DMS153 treated with DMSO at 0.1 percent for 48 hours (cell line): ENCODE results near the gene TP53.

Experiments
- DNase-seq: peaks from one replicate; lab custom pipeline; 2025; ENCODE audit not compliant: unreplicated experiment; lab: John Stamatoyannopoulos, UW

The TP53 gene

GRCh38 chr17:7707446-7707845, 20.2 kb upstream of the TP53 start:
- DNase-seq: no peak

- DNase-seq: no peak
Measured at GRCh38 chr17:7706631-7707354, 19.5 kb upstream of the TP53 start.

GRCh38 chr17:7705269-7706255, 18.3 kb upstream of the TP53 start:
- DNase-seq: no peak

- DNase-seq: no peak
Measured at GRCh38 chr17:7704601-7705268, 17.4 kb upstream of the TP53 start, which contains the start of gene EFNB3. TSS of gene EFNB3 (plus strand) at chr17:7705202. CDS start at chr17:7705599, 397 bp downstream.

- DNase-seq: peak; percentile 16
Measured at GRCh38 chr17:7703584-7704479, 16.5 kb upstream of the TP53 start.

GRCh38 chr17:7702776-7703175, 15.5 kb upstream of the TP53 start:
- no peak for DNase-seq

GRCh38 chr17:7701681-7702080, 14.4 kb upstream of the TP53 start:
- no peak for DNase-seq

GRCh38 chr17:7700510-7700909, 13.2 kb upstream of the TP53 start:
- DNase-seq: no peak

GRCh38 chr17:7697828-7698588, 10.7 kb upstream of the TP53 start:
- no peak for DNase-seq

- no peak for DNase-seq
Measured at GRCh38 chr17:7695586-7695985, 8.3 kb upstream of the TP53 start.

- DNase-seq: no peak
Measured at GRCh38 chr17:7688808-7689316, 1.6 kb upstream of the TP53 start.

- DNase-seq: peak; percentile 74
Measured at GRCh38 chr17:7687908-7688807, 868 bp upstream of the TP53 start, which contains the start of gene WRAP53. TSS of gene WRAP53 (plus strand) at chr17:7688477. CDS start at chr17:7688649, 172 bp downstream.

GRCh38 chr17:7686222-7687071, 843 bp downstream of the TP53 start:
- peak; percentile 67 for DNase-seq

GRCh38 chr17:7685533-7686221, 1.6 kb downstream of the TP53 start:
- peak; percentile 67 for DNase-seq

- DNase-seq: no peak
Measured at GRCh38 chr17:7684851-7685532, 2.3 kb downstream of the TP53 start.

GRCh38 chr17:7677388-7678067, 9.8 kb downstream of the TP53 start:
- DNase-seq: no peak
